GM12892 (cell line): Measurements from ENCODE around the gene DHRS7C.

Source experiments
- POLR2A ChIP-seq: IDR thresholded peaks from 2 replicates; pipeline ENCODE4 v1.6.1; 2011; ENCODE audit warnings: low read depth, low read length, control low read depth
- POLR2AphosphoS5 ChIP-seq: IDR thresholded peaks from 2 replicates; pipeline ENCODE4 v1.6.1; 2011; ENCODE audit warnings: low read depth, low read length, control low read depth

DNA sequence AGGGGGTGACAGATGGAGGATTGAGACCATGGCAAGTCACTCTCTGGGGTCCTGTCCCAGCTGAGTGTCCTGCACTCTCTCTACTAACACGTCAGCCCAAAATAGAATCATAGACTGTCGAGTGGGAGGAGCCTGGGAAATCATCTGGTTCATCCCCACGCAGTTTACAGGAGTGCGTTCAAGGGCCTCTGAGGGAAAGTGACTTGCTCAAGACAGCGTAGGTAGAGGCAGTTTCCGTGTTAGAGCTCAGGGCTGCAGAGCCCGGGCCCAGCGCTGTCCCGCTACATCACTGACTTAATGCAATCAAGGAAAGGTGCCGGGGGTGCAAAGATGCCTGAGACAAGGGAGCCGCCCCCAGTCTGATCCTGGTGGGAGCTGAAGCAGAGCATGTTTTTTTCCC lies 20.1 kb upstream of the DHRS7C start:
- no peak for TF ChIP-seq POLR2AphosphoS5
- no peak for TF ChIP-seq POLR2A
